HCT116 (cell line): ENCODE measurements around the gene PLA2R1. TPM values are rescaled to one million over a fixed set of nuclear protein-coding genes. Genes with fewer than 3 reads are reported as not detected.

Experiments used
- ATAC-seq: fragments of 200-7000 bp; cut with Tn5 transposase; 2 replicates; pipeline ENCODE4 v1.9.1; 2020; ENCODE audit warnings: mild to moderate bottlenecking, moderate library complexity
- BruUV-seq: library from RNA; stranded (reverse); fragments of 400-500 nt; replicated peaks from 2 replicates; lab custom pipeline; 2021; lab: Mats Ljungman, UMichigan
- CTCF ChIA-PET: fragments of 300-600 bp; sonication (Branson Sonifier 250); formaldehyde crosslinking; loops from one replicate; lab custom pipeline; 2021; ENCODE audit warnings: antibody characterized with exemption; lab: Charles Lee
- POLR2A ChIA-PET: fragments of 300-600, 350-600 bp; sonication (Branson Sonifier 250); formaldehyde crosslinking; loops from one replicate; lab custom pipeline; 2021; ENCODE audit warnings: antibody characterized with exemption; lab: Charles Lee
- RAD21 ChIA-PET, 2 experiments: fragments of 300-600 bp; sonication (Branson Sonifier 250); formaldehyde crosslinking; loops; one replicate each; lab custom pipeline; 2023; ENCODE audit warnings: low total read pairs in 2 of 2; ENCODE audit not compliant: uncharacterized antibody in 2 of 2, unreplicated experiment in 2 of 2, low non-redundant PET in 1 of 2; lab: Charles Lee
- DNase-seq: peaks from one replicate; pipeline ENCODE4 v3.0.0-alpha.2; 2010; ENCODE audit warnings: low read depth, low spot score
- H2AFZ ChIP-seq: fragments of 200-600 bp; shearing (Covaris generic), sonication (generic); 2 replicates; pipeline ENCODE4 v1.6.1; 2017; ENCODE audit warnings: low read depth, mixed run types, mixed read lengths, antibody characterized with exemption, low read length; ENCODE audit not compliant: poor library complexity, severe bottlenecking
- H3K27ac ChIP-seq: 2 replicates; pipeline ENCODE4 v1.5.1; 2012; ENCODE audit warnings: low read depth, low read length
- H3K27me3 ChIP-seq: fragments of 200-600 bp; sonication (generic); 2 replicates; pipeline ENCODE4 v1.6.1; 2016; ENCODE audit warnings: mixed run types, low read length, mixed read lengths; ENCODE audit not compliant: insufficient read depth
- H3K36me3 ChIP-seq, 2 experiments: fragments of 200-500 bp in 1 of 2; fragments of 200-600 bp in 1 of 2; sonication (Bioruptor generic) in 1 of 2; sonication (generic) in 1 of 2; 2 replicates each; pipeline versions ENCODE4 v1.5.1 to v1.6.1; 2014 to 2016; ENCODE audit warnings: low read length in 2 of 2, inconsistent platforms in 1 of 2, mixed read lengths in 1 of 2, mixed run types in 1 of 2; ENCODE audit not compliant: insufficient read depth in 2 of 2, control insufficient read depth in 1 of 2
- H3K4me1 ChIP-seq, 2 experiments: fragments of 200-600 bp in 1 of 2; sonication (generic) in 1 of 2; 2 replicates each; pipeline versions ENCODE4 v1.5.1 to v1.6.1; 2012 to 2017; ENCODE audit warnings: low read length in 2 of 2, inconsistent platforms in 1 of 2, mild to moderate bottlenecking in 1 of 2, mixed read lengths in 1 of 2, mixed run types in 1 of 2, moderate library complexity in 1 of 2; ENCODE audit not compliant: insufficient read depth in 2 of 2, control insufficient read depth in 1 of 2
- H3K4me2 ChIP-seq: fragments of 200-600 bp; sonication (generic); 2 replicates; pipeline ENCODE4 v1.6.1; 2017; ENCODE audit warnings: mixed run types, low read length, mixed read lengths
- H3K4me3 ChIP-seq, 2 experiments: fragments of 200-600 bp in 1 of 2; sonication (generic) in 1 of 2; replicated peaks in 1 of 2; 2 replicates each; pipeline ENCODE4 v1.5.1; 2011 to 2016; ENCODE audit warnings: low read length in 2 of 2, control low read depth in 1 of 2, low read depth in 1 of 2, mild to moderate bottlenecking in 1 of 2, mixed read lengths in 1 of 2, mixed run types in 1 of 2
- H3K79me2 ChIP-seq: fragments of 200-600 bp; sonication (generic); 2 replicates; pipeline ENCODE4 v1.6.1; 2017; ENCODE audit warnings: mild to moderate bottlenecking, mixed run types, low read length, moderate library complexity, mixed read lengths; ENCODE audit not compliant: insufficient read depth
- H3K9ac ChIP-seq: fragments of 200-600 bp; sonication (generic); 2 replicates; pipeline ENCODE4 v1.6.1; 2016; ENCODE audit warnings: low read length, mixed read lengths
- H3K9me2 ChIP-seq: fragments of 200-600 bp; sonication (generic), shearing (Covaris generic); 2 replicates; pipeline ENCODE4 v1.6.1; 2017; ENCODE audit warnings: mixed run types, mild to moderate bottlenecking, moderate library complexity; ENCODE audit not compliant: insufficient read depth
- H3K9me3 ChIP-seq, 2 experiments: fragments of 200-500 bp in 1 of 2; fragments of 200-600 bp in 1 of 2; sonication (Bioruptor generic) in 1 of 2; sonication (generic) in 1 of 2; 2 replicates each; pipeline ENCODE4 v1.6.1; 2014 to 2017; ENCODE audit warnings: low read length in 2 of 2, mixed read lengths in 2 of 2, inconsistent platforms in 1 of 2, low read depth in 1 of 2, mild to moderate bottlenecking in 1 of 2, mixed run types in 1 of 2, moderate library complexity in 1 of 2; ENCODE audit not compliant: control insufficient read depth in 1 of 2, insufficient read depth in 1 of 2
- H4K20me1 ChIP-seq: fragments of 200-600 bp; sonication (generic), shearing (Covaris generic); 2 replicates; pipeline ENCODE4 v1.6.1; 2017; ENCODE audit warnings: mixed run types, mild to moderate bottlenecking, moderate library complexity; ENCODE audit not compliant: insufficient read depth
- CBX3 ChIP-seq: IDR thresholded peaks from 2 replicates; pipeline ENCODE4 v1.6.1; 2012; ENCODE audit warnings: low read depth
- EZH2phosphoT487 ChIP-seq: fragments of 200-600 bp; IDR thresholded peaks from 2 replicates; pipeline ENCODE4 v1.6.1; 2018; ENCODE audit warnings: antibody characterized with exemption, borderline replicate concordance
- JUND ChIP-seq: IDR thresholded peaks from 2 replicates; pipeline ENCODE4 v1.6.1; 2012
- MAX ChIP-seq: IDR thresholded peaks from 2 replicates; pipeline ENCODE4 v1.6.1; 2012
- POLR2AphosphoS5 ChIP-seq: IDR thresholded peaks from 2 replicates; pipeline ENCODE4 v1.6.1; 2011; ENCODE audit warnings: mild to moderate bottlenecking, low read depth, low read length, moderate library complexity
- SRF ChIP-seq: IDR thresholded peaks from 2 replicates; pipeline ENCODE4 v1.6.1; 2012; ENCODE audit warnings: low read depth
- intact Hi-C: fragments of 100-400 bp; cut with micrococcal nuclease; formaldehyde crosslinking; loops from 2 replicates; pipeline ENCODE4 v1.10.0; 2022
- total RNA-seq: library from RNA; stranded (reverse); gene quantifications from one replicate; pipeline ENCODE4 v1.2.1, GENCODE V29; 2021; ENCODE audit not compliant: unreplicated experiment
- TF ChIP-seq, protein P1 (sequence below), 3 experiments: fragments of 200-600 bp in 1 of 3; sonication (generic) in 1 of 3; IDR thresholded peaks in 2 of 3; conservative IDR thresholded peaks in 1 of 3; 2 replicates each; pipeline ENCODE4 v1.5.1; 2012 to 2017; ENCODE audit warnings: low read depth in 2 of 3, low read length in 2 of 3, antibody characterized with exemption in 1 of 3, borderline replicate concordance in 1 of 3, control low read depth in 1 of 3, mild to moderate bottlenecking in 1 of 3, mixed read lengths in 1 of 3, mixed run types in 1 of 3, moderate library complexity in 1 of 3; ENCODE audit not compliant: insufficient read depth in 1 of 3
- TF ChIP-seq, protein P2 (sequence below): IDR thresholded peaks from 2 replicates; pipeline ENCODE4 v1.6.1; 2012

PLA2R1 gene
- total RNA-seq, 1 experiment from 2014 or later, result 0.34 TPM

DNA sequence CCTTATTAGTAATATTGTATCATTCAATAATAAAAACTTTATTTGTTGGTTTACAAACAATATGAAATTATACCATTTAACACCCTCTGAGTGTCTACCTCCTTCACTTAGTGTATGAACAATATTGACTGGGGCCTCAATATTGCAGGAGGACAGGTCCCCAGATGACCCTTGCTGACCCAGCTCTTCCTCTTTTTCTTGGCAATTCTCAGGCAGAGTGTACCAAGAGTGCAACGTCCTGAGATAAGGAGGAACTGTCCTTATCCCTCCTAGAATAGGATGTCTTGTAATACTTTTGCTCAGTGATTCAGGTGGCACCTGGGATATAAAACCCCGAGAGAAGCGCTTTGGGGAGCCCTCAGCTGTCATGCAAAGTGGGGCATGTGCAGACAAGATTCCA, 76.8 kb downstream of the PLA2R1 start:
- Histone ChIP-seq H3K27me3 (no peaks in the 10 kb centered on the region), H3K4me3 (no peak overlapping the region), H3K4me1 (peaks cover 4 to 10% of the 10 kb centered on the region in 2 experiments; a peak in 3 of 4 replicates), H3K79me2 (no peaks in the 10 kb centered on the region), H4K20me1 (no peaks in the 10 kb centered on the region), H3K4me2 (no peak overlapping the region), H3K27ac (no peak overlapping the region), H2AFZ (no peak overlapping the region), H3K9me2 (no peaks in the 10 kb centered on the region), H3K9me3 (no peaks in the 10 kb centered on the region), H3K36me3 (no peaks in the 10 kb centered on the region), H3K9ac (no peak overlapping the region)
- POLR2A ChIA-PET, result no interaction called here
- CTCF ChIA-PET, result no interaction called here
- TF ChIP-seq POLR2AphosphoS5 (no peak), SRF (no peak), JUND (no peak), CBX3 (no peak)
- TF ChIP-seq, protein P1, sequence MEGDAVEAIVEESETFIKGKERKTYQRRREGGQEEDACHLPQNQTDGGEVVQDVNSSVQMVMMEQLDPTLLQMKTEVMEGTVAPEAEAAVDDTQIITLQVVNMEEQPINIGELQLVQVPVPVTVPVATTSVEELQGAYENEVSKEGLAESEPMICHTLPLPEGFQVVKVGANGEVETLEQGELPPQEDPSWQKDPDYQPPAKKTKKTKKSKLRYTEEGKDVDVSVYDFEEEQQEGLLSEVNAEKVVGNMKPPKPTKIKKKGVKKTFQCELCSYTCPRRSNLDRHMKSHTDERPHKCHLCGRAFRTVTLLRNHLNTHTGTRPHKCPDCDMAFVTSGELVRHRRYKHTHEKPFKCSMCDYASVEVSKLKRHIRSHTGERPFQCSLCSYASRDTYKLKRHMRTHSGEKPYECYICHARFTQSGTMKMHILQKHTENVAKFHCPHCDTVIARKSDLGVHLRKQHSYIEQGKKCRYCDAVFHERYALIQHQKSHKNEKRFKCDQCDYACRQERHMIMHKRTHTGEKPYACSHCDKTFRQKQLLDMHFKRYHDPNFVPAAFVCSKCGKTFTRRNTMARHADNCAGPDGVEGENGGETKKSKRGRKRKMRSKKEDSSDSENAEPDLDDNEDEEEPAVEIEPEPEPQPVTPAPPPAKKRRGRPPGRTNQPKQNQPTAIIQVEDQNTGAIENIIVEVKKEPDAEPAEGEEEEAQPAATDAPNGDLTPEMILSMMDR (IDR thresholded peaks at IDR 0.05 in 2 of 3, conservative IDR thresholded peaks at IDR 0.05 in 1 of 3; ENCODE audit: borderline replicate concordance in 1 of 3, insufficient read depth in 1 of 3, low read depth in 2 of 3, low read length in 2 of 3), result no peak
- DNase-seq, result no peak
- no peak for ATAC-seq
- no TSS peak for BruUV-seq
- intact Hi-C loops, result no loop called here
- RAD21 ChIA-PET, result no interaction called here

DNA sequence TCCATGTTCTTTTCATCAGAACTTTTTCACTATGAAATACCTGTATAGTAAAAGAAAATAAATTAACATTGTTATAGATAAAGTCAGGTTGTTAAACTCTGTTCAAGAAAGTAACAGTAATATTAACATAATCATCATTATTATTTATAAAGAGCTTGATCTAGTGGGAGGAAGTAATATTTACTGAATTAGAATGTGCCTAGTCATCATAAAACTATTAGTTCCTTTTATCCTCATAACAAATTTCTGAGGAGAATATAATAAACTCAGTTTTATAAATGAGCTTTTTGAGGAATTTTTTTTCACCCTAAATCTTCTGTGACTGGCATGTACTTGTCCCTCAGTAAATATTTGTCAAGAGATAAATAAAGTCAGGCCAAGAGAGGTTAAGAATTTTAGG, 78.4 kb downstream of the PLA2R1 start:
- ATAC-seq (no peak), DNase-seq (no peak)
- H3K27ac ChIP-seq, result no peak overlapping the region
- no peak overlapping the region for H2AFZ ChIP-seq
- no peak overlapping the region for H3K9ac ChIP-seq
- H3K4me2 ChIP-seq, result no peak overlapping the region
- no peaks in the 10 kb centered on the region for H4K20me1 ChIP-seq
- peaks cover 4 to 10% of the 10 kb centered on the region in 2 experiments; a peak in 3 of 4 replicates for H3K4me1 ChIP-seq
- H3K9me3 ChIP-seq, result no peaks in the 10 kb centered on the region
- POLR2A ChIA-PET, result no interaction called here
- CTCF ChIA-PET, result interaction anchor here (1.3 to 1.9 kb wide), 2 partner anchors 13 to 16 kb away, joined by 5 read pairs; no protein-coding TSS in a partner anchor
- no peaks in the 10 kb centered on the region for H3K36me3 ChIP-seq
- no TSS peak for BruUV-seq
- H3K9me2 ChIP-seq, result no peaks in the 10 kb centered on the region
- intact Hi-C loops, result no loop called here
- H3K4me3 ChIP-seq, result no peak overlapping the region
- RAD21 ChIA-PET, result no interaction called here
- no peaks in the 10 kb centered on the region for H3K79me2 ChIP-seq
- no peaks in the 10 kb centered on the region for H3K27me3 ChIP-seq
- TF ChIP-seq, protein P2, sequence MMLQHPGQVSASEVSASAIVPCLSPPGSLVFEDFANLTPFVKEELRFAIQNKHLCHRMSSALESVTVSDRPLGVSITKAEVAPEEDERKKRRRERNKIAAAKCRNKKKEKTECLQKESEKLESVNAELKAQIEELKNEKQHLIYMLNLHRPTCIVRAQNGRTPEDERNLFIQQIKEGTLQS, result no peak
- TF ChIP-seq EZH2phosphoT487, result no peak
- no peak for TF ChIP-seq MAX
